H1 (cell line): ENCODE results near the gene ST14. TPM values are rescaled to one million over a fixed set of nuclear protein-coding genes. Genes with fewer than 3 reads are reported as not detected.

ENCODE experiments used
- CTCF ChIA-PET: fragments of 300-600 bp; sonication (Branson Sonifier 250); formaldehyde crosslinking; loops from one replicate; lab custom pipeline; 2021; ENCODE audit not compliant: partially characterized antibody; lab: Charles Lee
- POLR2A ChIA-PET: fragments of 300-600 bp; sonication (Branson Sonifier 250); formaldehyde crosslinking; loops from one replicate; lab custom pipeline; 2021; ENCODE audit warnings: inconsistent platforms; ENCODE audit not compliant: partially characterized antibody; lab: Charles Lee
- DNase-seq, 2 experiments: peaks; one replicate each; pipeline versions ENCODE4 v3.0.0 to v3.0.0-alpha.2; 2010 to 2022; ENCODE audit warnings: low spot score in 2 of 2, low read depth in 1 of 2, mixed read lengths in 1 of 2
- FAIRE-seq: peaks from 2 replicates; lab custom pipeline; 2011; peaks lifted over from hg19 to GRCh38; lab: Jason Lieb, UNC
- H2AFZ ChIP-seq: 2 replicates; pipeline ENCODE4 v1.8.1; 2012; ENCODE audit warnings: low read length, inconsistent platforms
- H2AK5ac ChIP-seq: 2 replicates; pipeline ENCODE4 v1.6.1; 2013; ENCODE audit warnings: low read depth, low read length
- H2BK120ac ChIP-seq: replicated peaks from 2 replicates; pipeline ENCODE3; 2013; ENCODE audit warnings: low read depth, low read length, inconsistent platforms
- H2BK12ac ChIP-seq: 2 replicates; pipeline ENCODE4 v1.6.1; 2013; ENCODE audit warnings: low read depth, low read length
- H2BK15ac ChIP-seq: 2 replicates; pipeline ENCODE4 v1.6.1; 2013; ENCODE audit warnings: low read length
- H2BK20ac ChIP-seq: 2 replicates; pipeline ENCODE4 v1.6.1; 2013; ENCODE audit warnings: low read length
- H2BK5ac ChIP-seq: 2 replicates; pipeline ENCODE4 v1.6.1; 2013; ENCODE audit warnings: low read depth, low read length
- H3K14ac ChIP-seq: 2 replicates; pipeline ENCODE4 v1.6.1; 2013; ENCODE audit warnings: inconsistent platforms; ENCODE audit not compliant: insufficient read length
- H3K18ac ChIP-seq: 2 replicates; pipeline ENCODE4 v1.6.1; 2013; ENCODE audit warnings: low read length; ENCODE audit errors: extremely low read depth
- H3K23ac ChIP-seq: 2 replicates; pipeline ENCODE4 v1.6.1; 2013; ENCODE audit warnings: inconsistent platforms; ENCODE audit not compliant: insufficient read length
- H3K23me2 ChIP-seq: 2 replicates; pipeline ENCODE4 v1.6.1; 2013; ENCODE audit warnings: low read depth, low read length
- H3K27ac ChIP-seq: 2 replicates; pipeline ENCODE4 v1.6.1; 2011; ENCODE audit warnings: low read depth, low read length, inconsistent platforms
- H3K27me3 ChIP-seq, 4 experiments: replicated peaks in 1 of 4; 1 replicate in 1 of 4; 2 replicates in 3 of 4; pipeline versions ENCODE4 v1.6.1 to v1.8.1; 2011 to 2013; ENCODE audit warnings: low read length in 3 of 4, mild to moderate bottlenecking in 3 of 4, inconsistent platforms in 2 of 4, mixed read lengths in 2 of 4, moderate library complexity in 1 of 4; ENCODE audit not compliant: control insufficient read depth in 3 of 4, insufficient read depth in 3 of 4; ENCODE audit errors: extremely low read depth in 1 of 4
- H3K36me3 ChIP-seq, 4 experiments: 2 replicates each; pipeline versions ENCODE4 v1.6.1 to v1.8.1; 2011 to 2013; ENCODE audit warnings: mild to moderate bottlenecking in 4 of 4, low read length in 3 of 4, moderate library complexity in 2 of 4, control low read depth in 1 of 4, inconsistent platforms in 1 of 4; ENCODE audit not compliant: insufficient read depth in 4 of 4, control insufficient read depth in 2 of 4
- H3K4ac ChIP-seq: replicated peaks from 2 replicates; pipeline ENCODE3; 2013; ENCODE audit warnings: low read length, low read depth, mixed read lengths, inconsistent platforms; ENCODE audit not compliant: insufficient read length
- H3K4me1 ChIP-seq, 4 experiments: replicated peaks in 1 of 4; 1 replicate in 1 of 4; 2 replicates in 3 of 4; pipeline versions ENCODE4 v1.6.1 to v1.8.1; 2011 to 2013; ENCODE audit warnings: low read length in 3 of 4, inconsistent platforms in 2 of 4, mixed read lengths in 1 of 4; ENCODE audit not compliant: insufficient read depth in 4 of 4, control insufficient read depth in 3 of 4
- H3K4me2 ChIP-seq, 2 experiments: 2 replicates each; pipeline versions ENCODE4 v1.6.1 to v1.8.1; 2011 to 2013; ENCODE audit warnings: low read depth in 2 of 2, low read length in 2 of 2, control low read depth in 1 of 2, inconsistent platforms in 1 of 2, mild to moderate bottlenecking in 1 of 2; ENCODE audit not compliant: insufficient read depth in 1 of 2
- H3K4me3 ChIP-seq, 4 experiments: fragments of 200-600, 300-600 bp in 1 of 4; sonication (generic), shearing (Covaris generic), sonication (Bioruptor Twin) in 1 of 4; 2 replicates each; pipeline versions ENCODE4 v1.5.1 to v1.8.1; 2011 to 2016; ENCODE audit warnings: low read length in 4 of 4, low read depth in 3 of 4, control low read depth in 2 of 4, inconsistent platforms in 2 of 4, mild to moderate bottlenecking in 2 of 4, mixed read lengths in 1 of 4, moderate library complexity in 1 of 4; ENCODE audit not compliant: insufficient read depth in 2 of 4; ENCODE audit errors: extremely low read depth in 1 of 4
- H3K56ac ChIP-seq: replicated peaks from 2 replicates; pipeline ENCODE3; 2013; ENCODE audit warnings: low read depth, mild to moderate bottlenecking, mixed read lengths, low read length, inconsistent platforms; ENCODE audit not compliant: insufficient read length
- H3K79me1 ChIP-seq: 2 replicates; pipeline ENCODE4 v1.6.1; 2013; ENCODE audit warnings: low read depth, low read length, control low read depth
- H3K79me2 ChIP-seq, 2 experiments: 2 replicates each; pipeline versions ENCODE4 v1.6.1 to v1.8.1; 2012 to 2013; ENCODE audit warnings: low read length in 2 of 2, mild to moderate bottlenecking in 2 of 2, inconsistent platforms in 1 of 2; ENCODE audit not compliant: insufficient read depth in 2 of 2, control insufficient read depth in 1 of 2
- H3K9ac ChIP-seq, 4 experiments: replicated peaks in 1 of 4; 1 replicate in 1 of 4; 2 replicates in 3 of 4; pipeline versions ENCODE4 v1.6.1 to v1.8.1; 2011 to 2013; ENCODE audit warnings: low read depth in 3 of 4, low read length in 3 of 4, control low read depth in 2 of 4, mild to moderate bottlenecking in 2 of 4, moderate library complexity in 2 of 4, inconsistent platforms in 1 of 4; ENCODE audit errors: extremely low read depth in 1 of 4
- H3K9me3 ChIP-seq, 2 experiments: 2 replicates each; pipeline versions ENCODE4 v1.6.1 to v1.8.1; 2012 to 2013; ENCODE audit warnings: mild to moderate bottlenecking in 2 of 2, moderate library complexity in 2 of 2, control low read depth in 1 of 2, inconsistent platforms in 1 of 2, low read depth in 1 of 2, low read length in 1 of 2, mixed read lengths in 1 of 2; ENCODE audit not compliant: insufficient read depth in 2 of 2
- H4K20me1 ChIP-seq, 2 experiments: replicated peaks in 1 of 2; 2 replicates each; pipeline versions ENCODE3 to v1.8.1; 2011 to 2013; ENCODE audit warnings: inconsistent platforms in 2 of 2, low read length in 2 of 2, mild to moderate bottlenecking in 1 of 2; ENCODE audit not compliant: insufficient read depth in 2 of 2, control insufficient read depth in 1 of 2
- H4K5ac ChIP-seq: 2 replicates; pipeline ENCODE4 v1.6.1; 2013; ENCODE audit warnings: low read length, low read depth, mixed read lengths, inconsistent platforms; ENCODE audit not compliant: insufficient read length
- H4K8ac ChIP-seq: 2 replicates; pipeline ENCODE4 v1.8.0; 2013; ENCODE audit warnings: mild to moderate bottlenecking, moderate library complexity, low read length, inconsistent platforms; ENCODE audit not compliant: insufficient read depth; ENCODE audit errors: extremely low read depth
- H4K91ac ChIP-seq: replicated peaks from 2 replicates; pipeline ENCODE3; 2013; ENCODE audit warnings: low read length, mixed read lengths, inconsistent platforms; ENCODE audit not compliant: insufficient read length
- EZH2 ChIP-seq: fragments of 200-600 bp; sonication (generic); IDR thresholded peaks from 2 replicates; pipeline ENCODE4 v1.7.1; 2012; ENCODE audit warnings: low read depth, mild to moderate bottlenecking, moderate library complexity, low read length, inconsistent platforms; ENCODE audit not compliant: severe bottlenecking
- NANOG ChIP-seq: IDR thresholded peaks from 2 replicates; pipeline ENCODE4 v1.6.1; 2011; ENCODE audit warnings: low read length, low read depth, mild to moderate bottlenecking, inconsistent platforms; ENCODE audit not compliant: insufficient read depth, poor library complexity, severe bottlenecking
- POLR2AphosphoS5 ChIP-seq: IDR thresholded peaks from 2 replicates; pipeline ENCODE4 v1.6.1; 2011; ENCODE audit warnings: low read depth, low read length
- SAP30 ChIP-seq: fragments of 300-600 bp; sonication (generic); IDR thresholded peaks from 2 replicates; pipeline ENCODE4 v1.7.1; 2012; ENCODE audit warnings: low read length, moderate library complexity, mild to moderate bottlenecking, inconsistent platforms; ENCODE audit not compliant: insufficient read depth, insufficient replicate concordance
- SIN3A ChIP-seq, 2 experiments: IDR thresholded peaks in 1 of 2; conservative IDR thresholded peaks in 1 of 2; 2 replicates each; pipeline ENCODE4 v1.6.1; 2011 to 2012; ENCODE audit warnings: low read length in 2 of 2, improper control_type of control experiment in 1 of 2, low read depth in 1 of 2, mild to moderate bottlenecking in 1 of 2
- WGBS, 2 experiments: shearing (Covaris generic) in 1 of 2; methylation state at CpG; one replicate each; pipeline versions ENCODE4 v1.1.6 to v1.1.7; 2013 to 2015; ENCODE audit warnings: low lambda C conversion rate in 2 of 2, mixed read lengths in 2 of 2, inconsistent platforms in 1 of 2, low coverage in 1 of 2, missing lambda C conversion rate in 1 of 2; ENCODE audit not compliant: insufficient replicate concordance in 2 of 2, insufficient coverage in 1 of 2, insufficient read length in 1 of 2; ENCODE audit errors: extremely low coverage in 1 of 2, missing lambda C conversion rate in 1 of 2; 5-methylcytosine and 5-hydroxymethylcytosine counted together
- polyA plus RNA-seq, 7 experiments: library from polyadenylated mRNA; depleted of rRNA in 3 of 7; stranded (reverse) in 5 of 7; unstranded in 2 of 7; fragments of >200 nt in 5 of 7; fragments of 200-250 nt in 2 of 7; gene quantifications; 1 replicate in 5 of 7; 2 replicates in 1 of 7; 4 replicates in 1 of 7; pipeline versions ENCODE4 v1.2.1 to v1.2.3, GENCODE V29; 2011 to 2013; ENCODE audit warnings: missing spikeins in 2 of 7, mixed read lengths in 2 of 7
- total RNA-seq: library from RNA; stranded (reverse); fragmentation: NEBNext Ultra II Directional; extraction: Animal tissue kit (Norgen Biotek cat#: 25700); gene quantifications from 2 replicates; pipeline ENCODE4 v1.2.1, GENCODE V29; 2021

ST14 gene
- total and polyA plus RNA-seq, 2 of the 8 experiments (the other 6 are each of a cell fraction or from before 2014, with no cell fraction given): 22.4 to 24.9 TPM

DNA sequence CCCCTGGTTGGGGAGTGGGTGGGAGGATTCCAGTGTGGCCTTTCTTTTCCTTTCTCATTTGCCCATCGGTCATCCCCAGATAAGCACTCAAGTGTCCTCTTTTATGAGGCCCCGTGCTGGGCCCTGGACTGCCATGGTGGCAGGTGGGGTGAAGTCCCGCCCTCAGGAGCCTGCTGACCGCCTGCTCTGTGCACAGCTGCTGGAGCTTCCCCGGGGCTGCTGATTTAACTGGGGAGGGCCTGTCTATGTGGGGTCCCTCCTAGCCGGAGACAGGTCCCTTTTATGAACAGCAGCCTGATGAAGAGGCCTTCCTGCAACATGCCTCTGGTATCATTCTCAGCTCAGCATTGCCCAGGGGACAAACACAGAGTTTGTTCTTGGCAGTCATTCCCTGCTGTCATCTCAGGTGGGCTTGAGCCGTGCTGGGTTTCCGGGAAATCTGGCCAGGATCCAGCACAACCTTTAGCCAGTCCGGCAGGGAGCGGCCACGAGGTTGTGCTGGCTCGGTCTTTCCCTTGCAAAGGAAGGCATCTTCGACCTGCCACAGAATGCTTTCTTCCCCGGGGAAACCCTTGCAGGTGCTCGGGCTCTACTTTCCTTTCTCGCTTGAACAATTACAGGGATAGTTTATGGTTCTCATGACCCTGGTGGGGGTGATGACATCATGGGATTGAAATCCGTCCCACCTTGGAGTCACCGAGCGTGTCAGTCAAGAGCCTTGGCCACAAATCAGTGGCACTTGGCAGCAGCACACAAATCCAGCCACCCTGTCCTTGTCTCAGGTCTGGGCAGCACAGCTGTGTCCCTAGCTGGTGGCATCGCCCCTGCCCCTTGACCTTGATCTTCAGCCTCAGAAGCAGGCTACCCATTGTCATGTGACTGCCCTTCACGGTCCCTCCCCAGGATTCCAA lies 20.1 kb downstream of the ST14 start:
- H3K4ac ChIP-seq: no peak overlapping the region
- no peak overlapping the region for H4K8ac ChIP-seq
- H2BK120ac ChIP-seq: no peak overlapping the region
- H4K20me1 ChIP-seq: peaks cover 0 to 2% of the 10 kb centered on the region in 2 experiments
- H3K18ac ChIP-seq: no peak overlapping the region
- no peaks in the 10 kb centered on the region; a peak in 1 of 4 replicates for H3K9me3 ChIP-seq
- no peak overlapping the region for H3K56ac ChIP-seq
- no peak overlapping the region for H3K14ac ChIP-seq
- H2AFZ ChIP-seq: no peak overlapping the region
- no peak overlapping the region for H2BK12ac ChIP-seq
- no peaks in the 10 kb centered on the region for H3K23me2 ChIP-seq
- no peak overlapping the region for H3K4me2 ChIP-seq
- ChIA-PET POLR2A (no interaction called here), CTCF (interaction anchor here (0.6 kb wide), 2 partner anchors 278 to 965 kb away, joined by 3 to 4 read pairs; no protein-coding TSS in a partner anchor)
- no peak overlapping the region for H2BK5ac ChIP-seq
- H3K27me3 ChIP-seq: no peaks in the 10 kb centered on the region; a peak in 1 of 7 replicates
- no peak overlapping the region for H3K27ac ChIP-seq
- 92% methylated on average over 21 of the region's 21 CpGs; no CpG with 5 or more reads in 1 of the 2 experiments for WGBS, 2 experiments
- no peaks in the 10 kb centered on the region for H3K79me2 ChIP-seq
- H4K91ac ChIP-seq: peak overlapping the region; percentile 40
- H3K4me1 ChIP-seq: no peaks in the 10 kb centered on the region; a peak in 1 of 7 replicates
- H4K5ac ChIP-seq: no peak overlapping the region
- no peak overlapping the region for H2AK5ac ChIP-seq
- H3K23ac ChIP-seq: no peak overlapping the region
- no peak overlapping the region for H3K9ac ChIP-seq
- H2BK20ac ChIP-seq: no peak overlapping the region
- FAIRE-seq (no peak), DNase-seq (no peak)
- H2BK15ac ChIP-seq: 0 out of 2 replicates have a peak overlapping the region, but pooled peaks have one; percentile 72
- no peaks in the 10 kb centered on the region for H3K36me3 ChIP-seq
- H3K79me1 ChIP-seq: peaks cover 4% of the 10 kb centered on the region; the same call in 1 of the 2 replicates
- H3K4me3 ChIP-seq: no peak overlapping the region
- TF ChIP-seq SAP30 (no peak), NANOG (no peak), SIN3A (conservative IDR thresholded peaks at IDR 0.05 in 1 of 2, IDR thresholded peaks at IDR 0.05 in 1 of 2; ENCODE audit: low read depth in 1 of 2, low read length in 2 of 2) (no peak), POLR2AphosphoS5 (no peak), EZH2 (no peak)
- TF ChIP-seq, all 59 proteins: peak for 0
